Neural cell (in vitro differentiated cells): ENCODE results near the gene PPME1.

Source experiments
- CTCF ChIP-seq: fragments of 450-650 bp; IDR thresholded peaks from 2 replicates; pipeline ENCODE4 v1.5.1; 2014; ENCODE audit warnings: antibody characterized with exemption, mild to moderate bottlenecking, moderate library complexity; ENCODE audit not compliant: poor library complexity, severe bottlenecking
- EP300 ChIP-seq: fragments of 450-650 bp; conservative IDR thresholded peaks from 2 replicates; pipeline ENCODE4 v1.6.1; 2014; ENCODE audit warnings: antibody characterized with exemption, mild to moderate bottlenecking, moderate library complexity; ENCODE audit not compliant: poor library complexity, severe bottlenecking
- EZH2 ChIP-seq: fragments of 200-600, 300-800 bp; shearing (Covaris generic), sonication (generic); IDR thresholded peaks from 2 replicates; pipeline ENCODE4 v1.6.1; 2014; ENCODE audit warnings: antibody characterized with exemption, low read length, borderline replicate concordance, mild to moderate bottlenecking; ENCODE audit not compliant: insufficient read depth, poor library complexity, severe bottlenecking
- MXI1 ChIP-seq: fragments of 450-650 bp; conservative IDR thresholded peaks from 2 replicates; pipeline ENCODE4 v1.6.1; 2014; ENCODE audit warnings: antibody characterized with exemption, mild to moderate bottlenecking; ENCODE audit not compliant: poor library complexity, severe bottlenecking
- POLR2AphosphoS5 ChIP-seq: IDR thresholded peaks from 2 replicates; pipeline ENCODE4 v1.6.1; 2012
- RAD21 ChIP-seq: fragments of 450-650 bp; conservative IDR thresholded peaks from 2 replicates; pipeline ENCODE4 v1.6.1; 2014; ENCODE audit warnings: antibody characterized with exemption, mild to moderate bottlenecking, moderate library complexity
- TAF1 ChIP-seq: IDR thresholded peaks from 2 replicates; pipeline ENCODE4 v1.6.1; 2012; ENCODE audit warnings: low read depth

GRCh38 chr11:74132833-74133232, 38.3 kb upstream of the PPME1 start:
- TF ChIP-seq MXI1 (no peak), CTCF (no peak), EZH2 (no peak), TAF1 (no peak), RAD21 (no peak), POLR2AphosphoS5 (no peak), EP300 (no peak)
